Liver (tissue), 9 donors: ENCODE results near the gene ANKRD6. TPM values are rescaled to one million over a fixed set of nuclear protein-coding genes. Genes with fewer than 3 reads are reported as not detected.

Experiments used
- DNase-seq: peaks from one replicate; pipeline ENCODE4 v3.0.0-alpha.2; 2017; ENCODE audit warnings: low spot score
- H3K27ac ChIP-seq, 2 donors: one replicate each; pipeline ENCODE4 v1.7.0; 2013; ENCODE audit warnings: inconsistent platforms in 2 of 2, low read length in 2 of 2, control low read depth in 1 of 2, low read depth in 1 of 2, mild to moderate bottlenecking in 1 of 2
- H3K27me3 ChIP-seq, 4 donors: one replicate each; pipeline versions ENCODE4 v1.6.1 to v1.7.0; 2013; ENCODE audit warnings: low read length in 3 of 4, inconsistent platforms in 1 of 4, mild to moderate bottlenecking in 1 of 4, moderate library complexity in 1 of 4; ENCODE audit not compliant: control insufficient read depth in 4 of 4, insufficient read depth in 4 of 4
- H3K36me3 ChIP-seq, 4 donors: one replicate each; pipeline versions ENCODE4 v1.6.1 to v1.7.0; 2013; ENCODE audit warnings: low read length in 3 of 4, mild to moderate bottlenecking in 3 of 4, low read depth in 1 of 4, moderate library complexity in 1 of 4; ENCODE audit not compliant: control insufficient read depth in 4 of 4, insufficient read depth in 3 of 4
- H3K4me1 ChIP-seq, 4 donors: one replicate each; pipeline versions ENCODE4 v1.6.1 to v1.7.0; 2013; ENCODE audit warnings: low read length in 3 of 4, mild to moderate bottlenecking in 3 of 4, moderate library complexity in 1 of 4; ENCODE audit not compliant: control insufficient read depth in 4 of 4, insufficient read depth in 4 of 4
- H3K4me3 ChIP-seq, 3 donors: one replicate each; pipeline versions ENCODE4 v1.6.1 to v1.7.0; 2013; ENCODE audit warnings: low read length in 3 of 3, control low read depth in 1 of 3, low read depth in 1 of 3, mild to moderate bottlenecking in 1 of 3
- H3K9ac ChIP-seq, 2 donors: one replicate each; pipeline ENCODE4 v1.7.0; 2013; ENCODE audit warnings: low read length in 2 of 2, mild to moderate bottlenecking in 2 of 2, moderate library complexity in 2 of 2, control low read depth in 1 of 2, low read depth in 1 of 2
- H3K9me3 ChIP-seq, 4 donors: one replicate each; pipeline versions ENCODE4 v1.6.1 to v1.7.0; 2013; ENCODE audit warnings: low read length in 3 of 4; ENCODE audit not compliant: control insufficient read depth in 4 of 4
- ATF3 ChIP-seq: IDR thresholded peaks from 2 replicates; pipeline ENCODE4 v1.6.1; 2016; ENCODE audit warnings: antibody characterized with exemption
- EGR1 ChIP-seq, 2 donors: IDR thresholded peaks; 2 replicates each; pipeline ENCODE4 v1.6.1; 2016 to 2018; ENCODE audit warnings: antibody characterized with exemption in 2 of 2, low read depth in 2 of 2
- FOXA1 ChIP-seq: IDR thresholded peaks from 2 replicates; pipeline ENCODE4 v1.6.1; 2016; ENCODE audit warnings: antibody characterized with exemption
- FOXA2 ChIP-seq: IDR thresholded peaks from 2 replicates; pipeline ENCODE4 v1.6.1; 2016; ENCODE audit warnings: antibody characterized with exemption
- GABPA ChIP-seq, 2 donors: IDR thresholded peaks in 1 of 2; conservative IDR thresholded peaks in 1 of 2; 2 replicates each; pipeline ENCODE4 v1.6.1; 2016; ENCODE audit warnings: antibody characterized with exemption in 2 of 2, mild to moderate bottlenecking in 1 of 2, moderate library complexity in 1 of 2
- HNF4A ChIP-seq, 2 donors: conservative IDR thresholded peaks; 2 replicates each; pipeline ENCODE4 v1.6.1; 2016; ENCODE audit warnings: antibody characterized with exemption in 2 of 2, mild to moderate bottlenecking in 2 of 2
- HNF4G ChIP-seq: IDR thresholded peaks from 2 replicates; pipeline ENCODE4 v1.6.1; 2016; ENCODE audit warnings: antibody characterized with exemption
- JUND ChIP-seq, 2 donors: IDR thresholded peaks; 2 replicates each; pipeline ENCODE4 v1.6.1; 2016; ENCODE audit warnings: antibody characterized with exemption in 2 of 2
- MAX ChIP-seq: IDR thresholded peaks from 2 replicates; pipeline ENCODE4 v1.6.1; 2016; ENCODE audit warnings: antibody characterized with exemption
- RAD21 ChIP-seq, 2 donors: IDR thresholded peaks; 2 replicates each; pipeline ENCODE4 v1.6.1; 2016; ENCODE audit warnings: antibody characterized with exemption in 2 of 2, mild to moderate bottlenecking in 2 of 2
- REST ChIP-seq: IDR thresholded peaks from 2 replicates; pipeline ENCODE4 v1.6.1; 2016; ENCODE audit warnings: antibody characterized with exemption, mild to moderate bottlenecking
- RXRA ChIP-seq, 2 donors: IDR thresholded peaks; 2 replicates each; pipeline ENCODE4 v1.6.1; 2017 to 2018; ENCODE audit warnings: antibody characterized with exemption in 2 of 2, mild to moderate bottlenecking in 1 of 2
- SP1 ChIP-seq: IDR thresholded peaks from 2 replicates; pipeline ENCODE4 v1.6.1; 2018; ENCODE audit warnings: antibody characterized with exemption, mild to moderate bottlenecking
- TAF1 ChIP-seq: conservative IDR thresholded peaks from 2 replicates; pipeline ENCODE4 v1.6.1; 2016; ENCODE audit warnings: antibody characterized with exemption, mild to moderate bottlenecking
- YY1 ChIP-seq: IDR thresholded peaks from 2 replicates; pipeline ENCODE4 v1.6.1; 2016; ENCODE audit warnings: antibody characterized with exemption, mild to moderate bottlenecking
- ZBTB33 ChIP-seq: IDR thresholded peaks from 2 replicates; pipeline ENCODE4 v1.6.1; 2016; ENCODE audit warnings: antibody characterized with exemption
- WGBS: extraction: QIAGEN DNeasy Blood & Tissue Kit; methylation state at CpG from one replicate; pipeline ENCODE4 v1.1.7; 2013; 5-methylcytosine and 5-hydroxymethylcytosine counted together
- polyA plus RNA-seq, 2 donors: library from polyadenylated mRNA; stranded (reverse) in 1 of 2; unstranded in 1 of 2; fragments of 200-250 nt in 1 of 2; fragments of >200 nt in 1 of 2; fragmentation: Nextera tagmentation in 1 of 2; extraction: Ambion mirVana in 1 of 2; gene quantifications; one replicate each; pipeline versions ENCODE4 v1.2.1 to v1.2.3, GENCODE V29; 2013 to 2015
- total RNA-seq, 2 donors: library from RNA; depleted of rRNA; stranded (reverse); fragments of >200 nt; gene quantifications; one replicate each; pipeline ENCODE4 v1.2.3, GENCODE V29; 2014
- TF ChIP-seq, protein P1 (sequence below): fragments of 150-350 bp; IDR thresholded peaks from 2 replicates; pipeline ENCODE4 v1.5.1; 2017; ENCODE audit warnings: improper control_type of control experiment, low read depth, low read length; ENCODE audit not compliant: missing input control
- donor health status: healthy.
- donor health status: healthy.
- donor health status: healthy.
- donor health status: healthy.
- donor health status: healthy.

ANKRD6 gene
- total and polyA plus RNA-seq, 4 donors: 2.9 to 9.2 (median 3.8) TPM

DNA sequence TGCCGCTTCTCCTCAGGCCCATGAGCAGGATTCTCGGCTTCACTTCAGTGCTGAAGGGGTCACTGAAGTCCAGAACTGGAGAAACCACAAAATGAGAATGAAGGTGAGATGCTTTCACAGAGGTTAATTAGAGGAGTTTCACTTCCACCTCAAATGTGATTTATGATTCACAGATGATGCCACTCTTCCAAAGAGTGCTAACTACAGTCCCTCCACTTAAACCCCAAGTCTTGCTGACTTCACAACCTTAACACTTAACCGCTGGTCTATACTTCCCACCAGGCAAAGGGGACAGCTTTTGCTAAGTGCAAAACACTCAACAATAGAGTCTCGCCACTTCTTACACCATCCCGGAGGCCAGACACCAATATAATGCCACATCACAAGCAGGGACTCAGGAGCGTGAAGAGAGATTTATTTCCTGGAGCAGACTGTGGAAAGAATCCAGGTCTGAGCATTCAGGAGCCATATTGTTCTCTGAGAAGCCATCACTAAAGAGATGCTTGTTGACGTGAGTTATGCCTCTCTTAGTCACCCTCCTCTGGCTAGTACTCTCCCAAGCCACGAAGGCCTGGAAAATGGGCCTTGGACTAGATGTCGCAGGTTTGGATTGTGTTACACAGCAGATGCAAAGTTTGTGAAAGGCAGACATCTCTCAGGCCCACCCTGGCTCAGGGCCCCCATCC is 45.3 kb upstream of the ANKRD6 start (continued):
- no peak for TF ChIP-seq EGR1 (IDR thresholded peaks at IDR 0.05; ENCODE audit: low read depth in 2 of 2)
- no peak for TF ChIP-seq JUND (IDR thresholded peaks at IDR 0.05)
- TF ChIP-seq RAD21 (IDR thresholded peaks at IDR 0.05): no peak

GRCh38 chr6:89388846-89389245 is 44.1 kb upstream of the ANKRD6 start:
- TF ChIP-seq RXRA (IDR thresholded peaks at IDR 0.05) (no peak), HNF4G (no peak), YY1 (no peak), TAF1 (no peak), HNF4A (conservative IDR thresholded peaks at IDR 0.05) (no peak), EGR1 (IDR thresholded peaks at IDR 0.05; ENCODE audit: low read depth in 2 of 2) (no peak), FOXA1 (no peak), ZBTB33 (no peak), SP1 (no peak), JUND (IDR thresholded peaks at IDR 0.05) (no peak), REST (no peak), MAX (no peak), ATF3 (no peak), GABPA (IDR thresholded peaks at IDR 0.05 in 1 of 2, conservative IDR thresholded peaks at IDR 0.05 in 1 of 2) (no peak), RAD21 (IDR thresholded peaks at IDR 0.05) (no peak), FOXA2 (no peak)
- TF ChIP-seq, protein P1, sequence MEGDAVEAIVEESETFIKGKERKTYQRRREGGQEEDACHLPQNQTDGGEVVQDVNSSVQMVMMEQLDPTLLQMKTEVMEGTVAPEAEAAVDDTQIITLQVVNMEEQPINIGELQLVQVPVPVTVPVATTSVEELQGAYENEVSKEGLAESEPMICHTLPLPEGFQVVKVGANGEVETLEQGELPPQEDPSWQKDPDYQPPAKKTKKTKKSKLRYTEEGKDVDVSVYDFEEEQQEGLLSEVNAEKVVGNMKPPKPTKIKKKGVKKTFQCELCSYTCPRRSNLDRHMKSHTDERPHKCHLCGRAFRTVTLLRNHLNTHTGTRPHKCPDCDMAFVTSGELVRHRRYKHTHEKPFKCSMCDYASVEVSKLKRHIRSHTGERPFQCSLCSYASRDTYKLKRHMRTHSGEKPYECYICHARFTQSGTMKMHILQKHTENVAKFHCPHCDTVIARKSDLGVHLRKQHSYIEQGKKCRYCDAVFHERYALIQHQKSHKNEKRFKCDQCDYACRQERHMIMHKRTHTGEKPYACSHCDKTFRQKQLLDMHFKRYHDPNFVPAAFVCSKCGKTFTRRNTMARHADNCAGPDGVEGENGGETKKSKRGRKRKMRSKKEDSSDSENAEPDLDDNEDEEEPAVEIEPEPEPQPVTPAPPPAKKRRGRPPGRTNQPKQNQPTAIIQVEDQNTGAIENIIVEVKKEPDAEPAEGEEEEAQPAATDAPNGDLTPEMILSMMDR: no peak
- no peaks in the 10 kb centered on the region for H3K27me3 ChIP-seq
- no peak overlapping the region for H3K9ac ChIP-seq
- H3K9me3 ChIP-seq: no peaks in the 10 kb centered on the region
- H3K4me3 ChIP-seq: no peak overlapping the region
- no peaks in the 10 kb centered on the region for H3K36me3 ChIP-seq
- 98% methylated on average over 6 of the region's 6 CpGs for WGBS
- no peaks in the 10 kb centered on the region for H3K4me1 ChIP-seq
- no peak overlapping the region for H3K27ac ChIP-seq
- no peak for DNase-seq
